Embryonic facial prominence (tissue), 1 donor: ENCODE measurements around the gene TTC31.
A peak's percentile ranks its signal among the peaks of the same experiment; 100 is the strongest.
"Not testable (repeated sequence)": the region's sequence is repeated elsewhere in the genome, so short reads cannot be mapped to it uniquely, and the experiment has no call there.

Source experiments
- DNase-seq: peaks from one replicate; pipeline ENCODE4 v3.0.0-alpha.2; 2016; ENCODE audit errors: extremely low spot score

Gene TTC31

GRCh38 chr2:74482801-74483674, at the start of gene TTC31, which contains the start of gene CCDC142:
TTC31 (plus strand) TSS chr2:74483081; CDS start chr2:74483096, 15 bp downstream.
CCDC142 (minus strand) TSS chr2:74482998; CDS start chr2:74482837, 161 bp downstream.
- DNase-seq = peak; percentile 95

DNA sequence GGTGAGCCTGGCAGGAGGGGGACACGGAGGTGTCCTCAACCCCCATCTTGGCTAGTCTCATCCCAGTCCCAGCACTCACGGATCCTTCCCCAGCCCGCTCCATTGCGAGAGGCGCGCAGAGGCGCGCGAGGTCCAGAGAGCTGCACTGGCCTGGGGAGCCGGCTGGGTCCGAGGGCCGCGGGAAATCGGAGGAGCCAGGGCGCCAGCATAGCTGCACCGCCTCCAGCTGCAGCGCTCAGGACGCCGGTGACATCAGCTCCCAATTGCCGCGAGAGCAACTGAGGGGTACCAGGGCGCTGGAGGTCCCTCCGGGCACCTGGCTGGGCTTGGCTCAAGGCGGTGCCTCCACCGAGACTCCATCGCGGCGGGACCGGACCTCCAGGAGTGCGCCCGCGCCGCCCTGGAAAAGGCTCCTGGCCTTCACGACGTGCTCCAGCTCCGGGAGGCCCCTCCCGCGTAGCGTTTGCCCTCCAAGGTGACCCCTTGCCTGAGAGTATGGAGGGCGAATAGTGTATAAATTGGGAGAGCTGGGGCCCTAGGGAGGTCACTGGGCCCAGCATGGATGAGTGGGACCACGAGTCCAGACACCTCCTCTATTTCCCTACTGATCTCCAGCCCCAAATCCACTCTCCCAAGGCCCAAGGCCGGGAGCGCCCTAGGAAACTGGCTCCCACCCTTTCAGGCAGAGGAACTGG, 46.6 kb upstream of the TTC31 start:
- DNase-seq = no peak

GRCh38 chr2:74436848-74437695, 45.8 kb upstream of the TTC31 start:
- no peak for DNase-seq

- no peak for DNase-seq
These were observed 44.6 kb upstream of the TTC31 start for GRCh38 chr2:74438248-74438647.

GRCh38 chr2:74439373-74439772, 43.5 kb upstream of the TTC31 start:
- no peak for DNase-seq

DNA sequence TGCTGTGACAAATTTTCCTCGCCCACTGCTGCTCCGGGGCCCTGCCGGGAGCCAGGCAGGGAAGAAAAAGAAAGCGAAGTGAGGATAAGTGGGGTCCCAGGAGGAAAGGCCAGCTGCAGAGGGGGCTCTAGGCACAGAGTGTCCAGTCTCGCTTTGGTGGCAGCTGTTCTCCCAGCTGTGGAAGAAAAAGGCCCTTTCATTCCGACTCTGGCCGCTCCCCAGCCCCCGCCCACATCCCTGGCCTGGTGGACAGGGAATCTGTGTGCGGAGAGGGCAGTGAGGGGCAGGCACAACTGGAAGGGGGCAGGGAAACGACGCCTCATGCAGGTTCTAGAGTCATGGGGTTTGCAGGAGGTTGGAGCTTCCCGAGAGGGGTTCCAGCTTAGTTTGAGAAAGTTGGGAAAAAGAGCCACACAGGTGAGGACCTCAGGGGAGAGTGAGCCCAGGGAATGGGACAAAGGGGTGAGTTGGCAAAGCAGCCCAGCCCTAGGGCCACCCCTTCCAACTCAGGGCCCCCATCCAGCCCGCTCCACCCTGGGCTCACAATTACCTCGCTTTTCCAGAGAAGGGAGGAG, 43.0 kb upstream of the TTC31 start:
- no peak for DNase-seq

- DNase-seq = peak; percentile 86
These were observed 42.3 kb upstream of the TTC31 start for GRCh38 chr2:74440378-74441169.

- DNase-seq = no peak
These were observed 41.7 kb upstream of the TTC31 start for GRCh38 chr2:74441170-74441689.

GRCh38 chr2:74441690-74442482, 41.0 kb upstream of the TTC31 start, which contains the start of gene RTKN:
RTKN (minus strand) TSS chr2:74441937; CDS start chr2:74441816, 121 bp downstream.
- no peak for DNase-seq

DNA sequence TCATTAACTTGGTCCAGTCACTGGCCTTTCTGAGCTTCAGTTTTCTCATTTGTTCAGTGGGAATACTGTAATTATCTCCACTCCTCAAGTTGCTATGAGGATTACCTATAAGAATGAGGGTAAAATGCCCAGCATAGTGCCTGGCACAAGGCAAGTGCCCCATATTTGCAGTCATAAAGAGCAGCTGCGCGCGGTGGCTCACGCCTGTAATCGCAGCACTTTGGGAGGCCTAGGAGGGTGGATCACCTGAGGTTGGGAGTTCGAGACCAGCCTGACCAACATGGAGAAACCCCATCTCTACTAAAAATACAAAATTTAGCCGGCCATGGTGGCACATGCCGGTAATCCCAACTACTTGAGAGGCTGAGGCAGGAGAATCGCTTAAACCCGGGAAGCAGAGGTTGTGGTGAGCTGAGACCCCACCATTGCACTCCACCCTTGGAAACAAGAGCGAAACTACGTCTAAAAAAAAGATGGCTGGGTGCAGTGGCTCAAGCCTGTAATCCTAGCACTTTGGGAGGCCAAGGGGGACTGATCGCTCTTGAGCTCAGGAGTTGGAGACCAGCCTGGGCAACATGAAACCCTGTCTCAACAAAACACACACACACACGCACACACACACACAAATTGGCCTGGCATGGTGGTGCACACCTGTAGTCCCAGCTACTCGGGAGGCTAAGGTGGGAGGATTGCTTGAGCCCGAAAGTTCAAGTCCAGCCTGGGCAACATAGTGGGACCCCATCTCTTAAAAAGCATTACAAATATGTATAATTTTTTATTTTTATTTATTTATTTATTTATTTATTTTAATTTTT, 40.2 kb upstream of the TTC31 start:
- DNase-seq = not testable (repeated sequence)

DNA sequence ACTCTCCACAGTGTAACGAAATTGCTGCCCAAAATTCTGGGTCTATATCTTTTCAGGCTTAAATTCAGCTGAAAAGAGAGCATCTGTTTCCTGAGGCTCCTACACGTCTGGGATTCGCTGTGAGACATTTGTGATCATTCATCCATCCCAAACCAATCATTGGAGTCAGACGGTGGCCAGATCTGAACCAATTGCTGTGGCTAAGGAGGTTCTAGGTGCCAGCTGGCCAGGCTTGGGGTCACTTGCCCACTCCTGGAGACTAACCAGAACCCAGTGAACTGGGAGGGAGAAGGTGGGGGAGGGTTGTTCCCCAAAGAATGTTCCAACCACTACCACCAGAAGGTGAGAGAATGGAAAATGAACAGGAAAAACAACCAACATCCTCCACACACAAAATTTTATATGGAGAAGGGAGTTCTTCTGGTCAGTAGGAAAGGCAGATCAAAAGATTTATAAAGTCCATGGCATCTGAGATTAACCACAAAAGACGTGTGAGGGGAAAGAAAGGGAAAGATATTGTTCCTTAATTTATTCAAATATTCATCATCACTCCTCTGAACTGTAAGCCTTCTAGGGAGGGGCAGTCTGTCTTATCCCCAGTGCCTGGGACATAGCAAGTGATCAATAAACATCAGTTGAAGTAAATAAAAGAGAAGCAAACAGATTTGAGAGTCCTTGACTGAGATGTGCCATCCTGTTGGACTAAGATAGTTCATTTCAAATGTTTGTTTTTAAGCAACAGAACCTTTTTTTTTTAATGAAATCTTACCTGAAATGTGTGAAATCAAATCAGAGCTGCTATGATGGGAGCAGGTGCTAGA, 38.2 kb upstream of the TTC31 start:
- no peak for DNase-seq

GRCh38 chr2:74447230-74447999, 35.5 kb upstream of the TTC31 start:
- DNase-seq = no peak

GRCh38 chr2:74448771-74449170, 34.1 kb upstream of the TTC31 start:
- DNase-seq = no peak

GRCh38 chr2:74450570-74451190, 32.2 kb upstream of the TTC31 start:
- DNase-seq = no peak

- peak; percentile 94 for DNase-seq
These were observed 28.0 kb upstream of the TTC31 start, which contains the start of gene INO80B for GRCh38 chr2:74454654-74455511. INO80B (plus strand) TSS chr2:74455087; CDS start chr2:74455117, 30 bp downstream.
